Effector memory CD8-positive, alpha-beta T cell (primary cell): Measurements from ENCODE around the gene CGB1.

Experiments
- ATAC-seq: fragments of 150-1000 bp; cut with Tn5 transposase; replicated peaks from 2 replicates; pipeline ENCODE4 v1.10.0; 2021; ENCODE audit warnings: mild to moderate bottlenecking, moderate library complexity
- DNase-seq, 3 experiments: peaks; one replicate each; pipeline ENCODE4 v3.0.0; 2021
- H3K27ac Mint-ChIP-seq, 2 donors: one replicate each; pipeline ENCODE4 v1.8.0; 2022; ENCODE audit warnings: mild to moderate bottlenecking in 2 of 2, mixed read lengths in 2 of 2, moderate library complexity in 2 of 2
- H3K27me3 Mint-ChIP-seq, 2 donors: one replicate each; pipeline ENCODE4 v1.8.0; 2022; ENCODE audit warnings: mixed read lengths in 2 of 2
- H3K36me3 Mint-ChIP-seq: one replicate; pipeline ENCODE4 v1.8.0; 2022; ENCODE audit warnings: mild to moderate bottlenecking, moderate library complexity, mixed read lengths; ENCODE audit not compliant: insufficient read depth
- H3K4me1 Mint-ChIP-seq, 2 donors: one replicate each; pipeline ENCODE4 v1.8.0; 2022; ENCODE audit warnings: low read depth in 2 of 2, mixed read lengths in 2 of 2
- H3K4me3 Mint-ChIP-seq, 2 donors: one replicate each; pipeline ENCODE4 v1.8.0; 2022; ENCODE audit warnings: mild to moderate bottlenecking in 2 of 2, mixed read lengths in 2 of 2, moderate library complexity in 2 of 2
- H3K9me3 Mint-ChIP-seq, 2 donors: one replicate each; pipeline ENCODE4 v1.8.0; 2022; ENCODE audit warnings: mixed read lengths in 2 of 2

CGB1 gene

GRCh38 chr19:48992581-48993174, 44.0 kb downstream of the CGB1 start:
- peaks cover 31 to 39% of the 10 kb centered on the region in 2 donors for H3K4me1 Mint-ChIP-seq
- H3K9me3 Mint-ChIP-seq: no peaks in the 10 kb centered on the region
- no peak for ATAC-seq

GRCh38 chr19:48991873-48992580, 44.7 kb downstream of the CGB1 start:
- ATAC-seq (no peak), DNase-seq (no peak)
- Mint-ChIP-seq H3K9me3 (no peaks in the 10 kb centered on the region), H3K4me1 (peaks cover 31 to 38% of the 10 kb centered on the region in 2 donors), H3K4me3 (peak overlapping the region; percentile 91 to 95), H3K27ac (peak overlapping the region; percentile 91 to 96), H3K27me3 (no peaks in the 10 kb centered on the region), H3K36me3 (peaks cover 19% of the 10 kb centered on the region)

More at GRCh38 chr19:48992581-48993174, 44.0 kb downstream of the CGB1 start:
- no peak for DNase-seq
- peak overlapping the region; percentile 91 to 95 for H3K4me3 Mint-ChIP-seq
- H3K36me3 Mint-ChIP-seq: peaks cover 19% of the 10 kb centered on the region
- no peaks in the 10 kb centered on the region for H3K27me3 Mint-ChIP-seq
- peak overlapping the region; percentile 91 to 96 for H3K27ac Mint-ChIP-seq

GRCh38 chr19:48991011-48991609, 45.6 kb downstream of the CGB1 start:
- peak overlapping the region in 1 of 2 donors; percentile 95 for H3K4me3 Mint-ChIP-seq
- no peaks in the 10 kb centered on the region for H3K9me3 Mint-ChIP-seq
- DNase-seq: no peak
- H3K27me3 Mint-ChIP-seq: no peaks in the 10 kb centered on the region
- peaks cover 19% of the 10 kb centered on the region for H3K36me3 Mint-ChIP-seq
- ATAC-seq: no peak
- peaks cover 31 to 38% of the 10 kb centered on the region in 2 donors for H3K4me1 Mint-ChIP-seq
- H3K27ac Mint-ChIP-seq: peak overlapping the region; percentile 32 to 96

GRCh38 chr19:48990400-48990799, 46.3 kb downstream of the CGB1 start:
- Mint-ChIP-seq H3K4me3 (no peak overlapping the region), H3K36me3 (peaks cover 19% of the 10 kb centered on the region), H3K27me3 (no peaks in the 10 kb centered on the region), H3K9me3 (no peaks in the 10 kb centered on the region), H3K4me1 (peaks cover 31 to 37% of the 10 kb centered on the region in 2 donors), H3K27ac (peak overlapping the region; percentile 32 to 96)
- DNase-seq: no peak
- ATAC-seq: no peak

GRCh38 chr19:48989701-48990291, 46.9 kb downstream of the CGB1 start:
- H3K27ac Mint-ChIP-seq: peak overlapping the region in 1 of 2 donors; percentile 96
- ATAC-seq (no peak), DNase-seq (no peak)
- peaks cover 19% of the 10 kb centered on the region for H3K36me3 Mint-ChIP-seq
- peaks cover 25 to 31% of the 10 kb centered on the region in 2 donors for H3K4me1 Mint-ChIP-seq
- H3K9me3 Mint-ChIP-seq: no peaks in the 10 kb centered on the region
- no peak overlapping the region for H3K4me3 Mint-ChIP-seq
- no peaks in the 10 kb centered on the region for H3K27me3 Mint-ChIP-seq

GRCh38 chr19:48988860-48989259, 47.8 kb downstream of the CGB1 start:
- Mint-ChIP-seq H3K9me3 (no peaks in the 10 kb centered on the region), H3K4me1 (peaks cover 19 to 26% of the 10 kb centered on the region in 2 donors)

DNA sequence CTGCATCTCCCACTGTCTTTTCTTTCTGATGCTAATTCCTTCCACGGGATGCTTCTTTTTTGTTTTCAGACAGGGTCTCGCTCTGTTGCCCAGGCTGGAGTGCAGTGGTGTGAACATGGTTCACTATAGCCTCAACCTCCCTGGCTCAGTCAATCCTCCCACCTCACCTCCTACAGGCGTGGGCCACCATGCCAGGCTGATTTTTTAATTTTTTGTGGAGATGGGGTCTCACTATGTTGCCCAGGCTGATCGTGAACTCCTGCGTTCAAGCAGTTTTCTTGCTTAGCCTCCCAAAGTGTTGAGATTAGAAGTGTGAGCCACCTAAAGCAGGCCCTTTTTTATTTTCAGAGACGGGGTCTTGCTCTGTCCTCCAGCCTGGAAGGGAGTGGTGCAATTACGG, 48.4 kb downstream of the CGB1 start:
- DNase-seq: no peak
- peaks cover 16 to 23% of the 10 kb centered on the region in 2 donors for H3K4me1 Mint-ChIP-seq
- H3K9me3 Mint-ChIP-seq: no peaks in the 10 kb centered on the region
- H3K4me3 Mint-ChIP-seq: no peak overlapping the region
- no peak for ATAC-seq
- peaks cover 12% of the 10 kb centered on the region for H3K36me3 Mint-ChIP-seq
- peak overlapping the region in 1 of 2 donors; percentile 9 for H3K27ac Mint-ChIP-seq
- H3K27me3 Mint-ChIP-seq: no peaks in the 10 kb centered on the region

More at GRCh38 chr19:48988860-48989259, 47.8 kb downstream of the CGB1 start:
- DNase-seq (no peak), ATAC-seq (no peak)
- no peaks in the 10 kb centered on the region for H3K27me3 Mint-ChIP-seq
- no peak overlapping the region for H3K4me3 Mint-ChIP-seq
- no peak overlapping the region for H3K27ac Mint-ChIP-seq
- H3K36me3 Mint-ChIP-seq: peaks cover 18% of the 10 kb centered on the region

DNA sequence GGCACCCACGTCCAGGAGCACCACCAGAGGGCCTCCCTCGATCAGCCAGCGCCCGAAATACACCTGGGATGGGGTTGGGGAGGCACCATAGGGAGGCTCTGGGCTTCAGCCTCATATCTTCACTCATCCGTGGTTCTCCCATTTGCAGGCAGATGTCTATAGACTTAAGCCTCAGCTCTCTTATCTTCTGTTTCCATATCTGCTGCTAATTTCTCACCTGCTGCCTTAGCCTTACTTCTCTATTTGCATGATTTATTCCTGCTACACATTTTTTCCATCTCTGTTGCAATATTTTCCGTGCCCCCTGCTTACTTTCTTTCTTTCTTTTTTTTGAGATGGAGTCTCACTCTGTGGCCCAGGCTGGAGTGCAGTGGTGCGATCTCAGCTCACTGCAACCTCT, 49.4 kb downstream of the CGB1 start:
- H3K27me3 Mint-ChIP-seq: no peaks in the 10 kb centered on the region
- peaks cover 8% of the 10 kb centered on the region for H3K36me3 Mint-ChIP-seq
- DNase-seq (no peak), ATAC-seq (no peak)
- no peaks in the 10 kb centered on the region for H3K9me3 Mint-ChIP-seq
- H3K4me1 Mint-ChIP-seq: peaks cover 9 to 15% of the 10 kb centered on the region in 2 donors
- no peak overlapping the region for H3K4me3 Mint-ChIP-seq
- peak overlapping the region in 1 of 2 donors; percentile 9 for H3K27ac Mint-ChIP-seq

DNA sequence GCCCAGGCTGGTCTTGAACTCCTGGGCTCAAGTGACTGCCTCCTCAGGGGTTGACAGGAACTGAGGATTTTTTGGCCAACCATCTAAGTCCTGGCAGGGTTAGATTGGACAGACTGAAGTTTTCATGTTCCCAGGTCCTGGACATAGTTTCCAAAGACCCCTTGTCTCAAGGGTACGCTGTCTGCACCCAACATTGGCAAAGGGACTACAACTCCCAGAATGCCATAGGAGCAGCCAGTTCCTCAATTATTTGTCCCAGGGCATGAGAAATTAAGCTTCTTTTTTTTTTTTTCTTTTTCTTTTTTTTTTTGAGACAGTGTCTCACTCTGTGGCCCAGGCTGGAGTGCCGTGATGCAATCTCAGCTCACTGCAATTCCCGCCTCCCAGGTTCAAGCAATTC, 50.5 kb downstream of the CGB1 start:
- no peak for DNase-seq
- Mint-ChIP-seq H3K4me3 (no peak overlapping the region), H3K27ac (no peak overlapping the region), H3K9me3 (no peaks in the 10 kb centered on the region), H3K27me3 (no peaks in the 10 kb centered on the region), H3K36me3 (peaks cover 12% of the 10 kb centered on the region), H3K4me1 (peaks cover 4 to 8% of the 10 kb centered on the region in 2 donors)
- no peak for ATAC-seq

DNA sequence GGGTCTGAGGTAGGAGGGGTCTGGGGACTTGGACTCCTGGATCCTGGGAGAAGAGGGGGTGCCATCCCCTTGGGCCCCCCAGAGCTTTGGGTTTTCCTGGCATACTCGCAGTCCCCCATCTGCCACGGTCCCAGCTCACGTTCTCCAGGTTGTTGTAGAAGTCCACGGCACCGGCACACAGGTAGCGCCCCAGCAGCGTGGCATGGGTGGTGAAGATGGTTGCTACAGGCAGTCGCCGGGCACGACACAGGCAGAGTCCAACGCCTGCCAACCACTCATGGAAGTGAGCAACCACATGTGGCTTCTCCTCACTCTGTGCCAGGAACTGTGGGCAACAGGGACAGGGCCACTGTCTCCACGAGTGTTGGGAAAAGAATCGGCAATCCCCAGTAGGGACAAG, 51.0 kb downstream of the CGB1 start:
- peaks cover 3 to 4% of the 10 kb centered on the region in 2 donors for H3K4me1 Mint-ChIP-seq
- ATAC-seq (no peak), DNase-seq (no peak)
- H3K4me3 Mint-ChIP-seq: no peak overlapping the region
- no peaks in the 10 kb centered on the region for H3K9me3 Mint-ChIP-seq
- no peaks in the 10 kb centered on the region for H3K27me3 Mint-ChIP-seq
- H3K36me3 Mint-ChIP-seq: peaks cover 15% of the 10 kb centered on the region
- no peak overlapping the region for H3K27ac Mint-ChIP-seq
